BLaER1 (cell line): ENCODE results near the gene TBX3.
A peak's percentile ranks its signal among the peaks of the same experiment; 100 is the strongest.

Experiments
- H3K27ac ChIP-seq: shearing (Covaris generic); formaldehyde crosslinking; 2 replicates; pipeline ENCODE4 v1.8.1; 2022
- H3K27me3 ChIP-seq: shearing (Covaris generic); formaldehyde crosslinking; 2 replicates; pipeline ENCODE4 v1.8.1; 2022
- H3K36me3 ChIP-seq: shearing (Covaris generic); formaldehyde crosslinking; 2 replicates; pipeline ENCODE4 v1.8.1; 2022
- H3K4me1 ChIP-seq: shearing (Covaris generic); formaldehyde crosslinking; 2 replicates; pipeline ENCODE4 v1.8.1; 2022
- H3K4me2 ChIP-seq: shearing (Covaris generic); formaldehyde crosslinking; 2 replicates; pipeline ENCODE4 v1.8.1; 2022
- H3K4me3 ChIP-seq: shearing (Covaris generic); formaldehyde crosslinking; 2 replicates; pipeline ENCODE4 v1.8.1; 2022
- H3K9ac ChIP-seq: shearing (Covaris generic); formaldehyde crosslinking; 2 replicates; pipeline ENCODE4 v1.8.1; 2022
- H3K9me3 ChIP-seq: shearing (Covaris generic); formaldehyde crosslinking; 2 replicates; pipeline ENCODE4 v1.8.1; 2022
- H4K20me1 ChIP-seq: shearing (Covaris generic); formaldehyde crosslinking; 2 replicates; pipeline ENCODE4 v1.8.1; 2022
- Cebpa-rat ChIP-seq: shearing (Covaris generic); IDR thresholded peaks from 2 replicates; pipeline ENCODE4 v1.8.1; 2022

TBX3 gene

DNA sequence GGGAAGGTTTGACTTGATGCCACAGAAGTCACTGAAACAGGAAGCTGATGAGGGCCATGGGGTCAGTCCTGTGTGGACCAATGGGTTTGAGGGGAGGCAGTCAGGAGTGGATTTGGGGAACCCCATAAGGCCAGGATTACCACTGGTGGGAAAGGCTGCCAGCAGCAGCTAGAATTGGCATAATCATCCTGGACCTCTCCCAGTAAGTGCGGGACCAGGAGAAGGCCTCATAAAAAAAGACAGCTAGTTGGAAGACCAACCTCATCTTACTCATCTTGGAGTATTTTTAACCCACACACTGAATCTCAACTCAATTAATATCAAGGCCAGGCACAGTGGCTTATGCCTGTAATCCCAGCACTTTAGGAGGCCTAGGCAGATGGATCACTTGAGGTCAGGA lies 22.7 kb downstream of the TBX3 start:
- no peak overlapping the region for H3K4me3 ChIP-seq
- no peak overlapping the region for H3K4me2 ChIP-seq
- H4K20me1 ChIP-seq = peaks cover 19% of the 10 kb centered on the region
- H3K9me3 ChIP-seq = no peaks in the 10 kb centered on the region
- H3K9ac ChIP-seq = no peak overlapping the region
- no peaks in the 10 kb centered on the region for H3K36me3 ChIP-seq
- TF ChIP-seq Cebpa-rat = no peak
- no peak overlapping the region for H3K27ac ChIP-seq
- peaks cover 20% of the 10 kb centered on the region for H3K4me1 ChIP-seq
- H3K27me3 ChIP-seq = peaks cover 36% of the 10 kb centered on the region

DNA sequence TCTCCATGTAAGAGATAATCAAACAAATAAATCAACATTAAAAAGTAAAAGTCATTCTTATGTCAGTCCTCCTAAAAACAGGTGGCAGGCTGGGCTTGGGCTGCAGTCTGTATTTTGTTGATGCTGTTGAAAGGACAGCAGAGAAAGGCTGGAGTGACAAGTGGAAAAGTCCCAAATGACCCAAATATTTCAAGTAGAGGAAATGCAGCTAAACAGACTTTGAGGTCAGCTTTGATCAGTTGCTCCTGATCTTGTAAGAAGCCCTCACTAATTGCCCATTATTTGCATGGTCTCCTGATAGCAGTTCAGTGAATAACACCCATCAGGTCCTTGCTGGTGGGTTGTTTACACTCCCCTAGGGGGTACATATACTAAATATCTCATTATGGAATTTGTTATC lies 24.9 kb downstream of the TBX3 start:
- no peak overlapping the region for H3K27ac ChIP-seq
- no peak overlapping the region for H3K4me3 ChIP-seq
- peak overlapping the region; percentile 29 for H3K4me2 ChIP-seq
- H3K4me1 ChIP-seq = peaks cover 11% of the 10 kb centered on the region
- H3K9ac ChIP-seq = no peak overlapping the region
- no peaks in the 10 kb centered on the region for H3K9me3 ChIP-seq
- H4K20me1 ChIP-seq = peaks cover 8% of the 10 kb centered on the region; the same call in 1 of the 2 replicates
- H3K36me3 ChIP-seq = no peaks in the 10 kb centered on the region
- TF ChIP-seq Cebpa-rat = no peak
- H3K27me3 ChIP-seq = peaks cover 15% of the 10 kb centered on the region

DNA sequence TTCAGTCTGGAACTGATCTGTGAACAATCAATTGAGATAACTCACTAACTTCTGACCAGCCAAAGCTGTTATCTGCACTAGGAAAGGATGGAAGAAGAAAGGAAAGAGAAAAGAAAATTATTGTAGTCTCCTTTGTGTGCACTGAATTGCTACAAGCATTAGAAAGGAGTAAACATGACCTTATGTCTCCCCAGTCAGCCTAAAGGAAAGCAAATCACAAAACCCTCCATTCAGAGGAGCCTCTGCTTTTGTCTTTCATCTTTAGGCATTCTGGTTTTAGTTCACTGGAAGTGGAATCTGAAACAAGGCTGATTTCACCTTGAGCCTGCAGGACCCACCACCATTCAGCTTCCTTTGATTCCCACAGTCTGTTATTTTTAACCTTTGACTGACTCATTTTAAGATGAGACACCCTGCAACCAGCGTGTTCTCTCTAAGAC lies 26.0 kb downstream of the TBX3 start:
- peaks cover 11% of the 10 kb centered on the region for H3K4me1 ChIP-seq
- H3K27ac ChIP-seq = no peak overlapping the region
- H3K27me3 ChIP-seq = peaks cover 4% of the 10 kb centered on the region
- no peaks in the 10 kb centered on the region for H3K36me3 ChIP-seq
- peaks cover 5% of the 10 kb centered on the region; the same call in 1 of the 2 replicates for H4K20me1 ChIP-seq
- H3K4me3 ChIP-seq = no peak overlapping the region
- no peak for TF ChIP-seq Cebpa-rat
- no peaks in the 10 kb centered on the region for H3K9me3 ChIP-seq
- H3K9ac ChIP-seq = no peak overlapping the region
- H3K4me2 ChIP-seq = no peak overlapping the region

DNA sequence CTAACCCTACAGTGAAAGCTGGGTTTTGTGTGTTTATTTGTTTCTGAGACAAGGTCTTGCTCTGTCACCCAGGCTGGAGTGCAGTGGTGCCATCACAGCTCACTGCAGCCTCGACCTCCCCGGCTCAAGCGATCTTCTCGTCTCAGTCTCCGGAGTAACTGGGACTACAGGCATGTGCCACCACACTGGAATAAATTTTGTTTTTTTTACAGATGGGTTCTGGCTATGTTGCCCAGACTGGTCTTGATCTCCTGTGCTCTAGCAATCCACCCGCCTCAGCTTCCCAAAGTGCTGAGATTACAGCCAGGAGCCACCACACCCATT lies 26.4 kb downstream of the TBX3 start:
- Histone ChIP-seq H4K20me1 (no peaks in the 10 kb centered on the region), H3K36me3 (no peaks in the 10 kb centered on the region), H3K9me3 (no peaks in the 10 kb centered on the region), H3K27me3 (no peaks in the 10 kb centered on the region), H3K4me3 (no peak overlapping the region), H3K9ac (no peak overlapping the region), H3K4me1 (peaks cover 11% of the 10 kb centered on the region), H3K27ac (no peak overlapping the region), H3K4me2 (no peak overlapping the region)
- TF ChIP-seq Cebpa-rat = no peak

DNA sequence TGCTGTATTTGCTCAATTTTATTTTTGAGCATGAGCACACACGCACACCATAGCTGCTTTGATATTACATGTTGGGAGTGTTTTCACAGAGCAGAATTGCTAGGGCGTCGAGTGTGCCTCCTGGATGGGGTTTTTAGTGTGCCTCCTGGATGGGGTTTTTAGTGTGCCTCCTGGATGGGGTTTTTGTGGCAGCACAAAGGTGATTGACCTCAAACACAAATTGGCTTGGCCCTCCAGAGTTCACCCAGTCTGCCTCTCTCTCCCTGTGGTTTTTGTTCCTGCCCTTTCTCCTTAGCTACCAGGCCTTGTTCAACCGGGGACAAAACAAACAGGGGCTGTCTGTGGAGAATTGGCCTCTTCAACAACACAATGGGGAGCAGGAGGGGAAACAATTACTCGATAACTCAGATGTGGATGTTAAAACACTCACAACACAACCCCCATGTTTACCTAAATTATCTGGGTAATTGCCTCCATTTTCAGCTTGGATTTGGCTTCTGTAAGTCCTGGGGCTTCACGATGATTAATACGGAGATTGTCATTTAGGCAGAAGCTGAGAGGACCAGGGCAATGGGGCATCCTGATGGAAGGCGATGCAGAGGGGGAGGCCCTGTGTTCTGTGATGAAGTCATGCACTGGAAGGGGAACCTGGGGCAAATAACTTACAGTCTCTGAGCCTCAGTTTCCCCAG lies 26.9 kb downstream of the TBX3 start:
- H3K27ac ChIP-seq = no peak overlapping the region
- no peaks in the 10 kb centered on the region for H4K20me1 ChIP-seq
- no peaks in the 10 kb centered on the region for H3K27me3 ChIP-seq
- no peak overlapping the region for H3K9ac ChIP-seq
- no peak overlapping the region for H3K4me3 ChIP-seq
- no peaks in the 10 kb centered on the region for H3K36me3 ChIP-seq
- H3K4me2 ChIP-seq = no peak overlapping the region
- peaks cover 11% of the 10 kb centered on the region for H3K4me1 ChIP-seq
- H3K9me3 ChIP-seq = no peaks in the 10 kb centered on the region
- no peak for TF ChIP-seq Cebpa-rat

DNA sequence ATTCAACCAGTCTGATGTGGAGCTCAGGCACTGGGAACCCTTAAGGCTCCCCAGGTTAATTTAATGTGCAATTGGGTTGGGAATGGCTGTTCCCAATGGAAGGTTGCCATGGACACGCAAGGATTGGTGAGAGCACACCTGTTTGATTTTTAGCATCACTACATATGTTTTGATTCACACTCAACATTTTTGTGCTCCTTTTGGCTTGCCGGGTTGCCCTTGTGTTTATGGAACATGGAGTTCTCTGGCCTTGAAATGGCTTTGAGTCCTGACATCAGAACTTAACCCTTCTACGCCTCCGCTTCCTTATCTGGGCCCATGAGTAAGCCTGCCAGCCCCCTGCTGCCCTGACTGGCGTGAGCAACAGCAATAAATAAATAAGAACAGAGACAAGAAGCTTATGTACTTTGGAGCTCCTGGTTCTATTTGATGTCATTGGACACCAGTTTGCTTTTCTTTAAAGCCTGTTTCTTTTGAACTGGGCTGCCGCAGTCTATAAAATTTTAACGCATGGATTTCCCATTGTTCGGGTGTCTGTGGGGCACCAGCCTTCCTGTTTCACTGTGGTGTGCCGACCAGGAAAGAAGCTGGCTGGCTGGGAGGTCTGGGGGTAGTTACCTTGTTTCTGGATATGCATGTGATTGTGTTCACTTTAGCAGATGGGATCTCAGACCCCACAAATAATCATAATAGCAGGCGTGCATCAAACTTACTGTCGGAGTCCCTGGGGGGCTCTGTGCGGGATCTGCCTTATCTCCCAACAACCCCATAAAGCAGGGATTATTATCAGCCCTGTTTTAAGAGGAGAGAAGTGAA lies 27.8 kb downstream of the TBX3 start:
- Histone ChIP-seq H3K27ac (no peak overlapping the region), H3K4me3 (no peak overlapping the region), H3K27me3 (no peaks in the 10 kb centered on the region), H3K4me1 (peaks cover 11% of the 10 kb centered on the region), H3K9ac (no peak overlapping the region), H3K4me2 (no peak overlapping the region), H3K9me3 (no peaks in the 10 kb centered on the region), H4K20me1 (no peaks in the 10 kb centered on the region), H3K36me3 (no peaks in the 10 kb centered on the region)
- no peak for TF ChIP-seq Cebpa-rat

DNA sequence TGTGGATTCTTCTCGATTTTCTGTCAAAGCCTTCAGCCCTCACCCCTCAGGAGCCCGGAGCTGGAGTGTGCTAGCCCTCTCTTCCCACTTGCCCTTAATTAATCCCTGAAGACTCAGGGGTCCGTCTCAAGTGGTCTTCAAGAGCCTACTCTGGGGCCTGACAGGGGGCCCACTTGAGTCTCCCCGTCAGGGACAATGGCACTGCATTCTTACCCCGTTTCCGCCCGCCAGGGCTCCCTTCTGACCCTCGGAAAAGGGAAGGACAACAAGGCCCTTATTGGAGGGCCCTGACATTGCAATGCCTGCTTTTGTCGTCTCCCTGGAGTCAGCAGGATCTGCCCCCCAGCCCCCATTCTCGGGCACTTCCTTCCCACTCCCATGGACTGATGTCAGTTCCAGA lies 34.4 kb downstream of the TBX3 start:
- H3K27me3 ChIP-seq = no peaks in the 10 kb centered on the region

DNA sequence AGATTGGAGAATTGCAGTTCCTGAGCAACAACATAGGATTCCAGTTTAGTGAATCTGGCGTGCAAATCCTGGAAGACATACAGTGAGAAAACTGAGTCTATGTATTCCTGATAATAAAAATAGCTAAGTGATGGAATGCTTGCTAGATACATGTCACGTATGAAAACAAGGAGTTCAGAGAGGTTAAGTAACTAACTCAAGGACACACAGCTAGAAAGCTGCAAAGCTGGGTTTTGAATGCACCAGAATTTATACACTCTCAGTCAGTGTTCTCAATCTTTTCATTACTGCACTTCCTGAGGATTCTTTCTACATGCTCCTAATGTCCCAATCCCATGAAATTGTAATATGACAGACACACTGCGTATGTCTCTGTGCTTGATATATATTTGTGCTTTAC lies 35.3 kb downstream of the TBX3 start:
- Histone ChIP-seq H3K4me3 (no peak overlapping the region), H4K20me1 (no peaks in the 10 kb centered on the region), H3K36me3 (no peaks in the 10 kb centered on the region), H3K4me2 (no peak overlapping the region), H3K27ac (no peak overlapping the region), H3K27me3 (no peaks in the 10 kb centered on the region), H3K9me3 (no peaks in the 10 kb centered on the region), H3K9ac (no peak overlapping the region), H3K4me1 (no peaks in the 10 kb centered on the region)
- TF ChIP-seq Cebpa-rat = no peak

More for the DNA sequence above, 34.4 kb downstream of the TBX3 start:
- Histone ChIP-seq H3K27ac (no peak overlapping the region), H3K36me3 (no peaks in the 10 kb centered on the region), H3K9ac (no peak overlapping the region), H3K4me1 (no peaks in the 10 kb centered on the region), H3K9me3 (no peaks in the 10 kb centered on the region), H4K20me1 (no peaks in the 10 kb centered on the region), H3K4me2 (no peak overlapping the region), H3K4me3 (no peak overlapping the region)
- no peak for TF ChIP-seq Cebpa-rat

DNA sequence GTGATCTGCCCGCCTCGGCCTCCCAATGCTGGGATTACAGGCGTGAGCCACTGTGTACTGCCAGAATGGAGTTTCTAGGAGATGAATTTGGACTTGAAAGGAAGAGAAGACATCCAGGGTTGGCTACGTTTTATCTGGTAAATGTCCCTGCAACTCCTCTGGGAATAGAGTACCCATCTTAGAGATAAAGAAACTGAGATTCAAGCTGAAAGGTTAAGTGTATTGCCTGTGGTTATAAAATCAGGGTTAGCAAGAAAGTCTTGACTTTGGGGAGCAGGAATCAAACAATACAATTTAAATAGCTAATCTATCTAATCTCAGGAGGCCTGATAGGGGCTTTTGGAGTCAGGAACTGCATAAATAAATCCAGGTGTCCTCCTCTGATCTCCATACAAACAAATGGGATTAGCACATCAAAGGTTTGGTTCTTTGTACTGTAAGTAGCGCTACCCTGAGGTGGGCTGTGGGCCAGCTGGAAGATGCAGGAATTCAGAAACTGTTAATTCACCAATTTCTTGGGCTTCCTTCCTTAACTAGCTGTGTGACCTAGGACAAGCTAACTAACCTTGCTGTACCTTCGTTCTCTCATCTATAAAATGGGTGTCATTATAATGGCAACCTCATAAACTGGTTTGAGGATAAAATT lies 45.1 kb downstream of the TBX3 start:
- H4K20me1 ChIP-seq = no peaks in the 10 kb centered on the region
- no peak for TF ChIP-seq Cebpa-rat
- no peak overlapping the region for H3K27ac ChIP-seq
- no peaks in the 10 kb centered on the region for H3K36me3 ChIP-seq
- no peak overlapping the region for H3K9ac ChIP-seq
- no peak overlapping the region for H3K4me2 ChIP-seq
- no peaks in the 10 kb centered on the region for H3K4me1 ChIP-seq
- no peaks in the 10 kb centered on the region for H3K9me3 ChIP-seq
- H3K27me3 ChIP-seq = no peaks in the 10 kb centered on the region
- no peak overlapping the region for H3K4me3 ChIP-seq
